Stimulated activated CD4-positive, alpha-beta T cell treated with anti-CD3 and anti-CD28 coated beads, TNF-alpha, amount 100 ng/mL, for 24 hours (primary cell): ENCODE results near the gene LIPC.
A peak's percentile ranks its signal among the peaks of the same experiment; 100 is the strongest.

Source experiments
- DNase-seq, 3 experiments: peaks; one replicate each; pipeline ENCODE4 v3.0.0-alpha.2; 2020; ENCODE audit warnings: low read depth in 3 of 3

The LIPC gene

GRCh38 chr15:58436552-58436951 lies 4.8 kb downstream of the LIPC start:
- no peak for DNase-seq

- no peak for DNase-seq
Measured at GRCh38 chr15:58437531-58438105, 5.8 kb downstream of the LIPC start.

DNA sequence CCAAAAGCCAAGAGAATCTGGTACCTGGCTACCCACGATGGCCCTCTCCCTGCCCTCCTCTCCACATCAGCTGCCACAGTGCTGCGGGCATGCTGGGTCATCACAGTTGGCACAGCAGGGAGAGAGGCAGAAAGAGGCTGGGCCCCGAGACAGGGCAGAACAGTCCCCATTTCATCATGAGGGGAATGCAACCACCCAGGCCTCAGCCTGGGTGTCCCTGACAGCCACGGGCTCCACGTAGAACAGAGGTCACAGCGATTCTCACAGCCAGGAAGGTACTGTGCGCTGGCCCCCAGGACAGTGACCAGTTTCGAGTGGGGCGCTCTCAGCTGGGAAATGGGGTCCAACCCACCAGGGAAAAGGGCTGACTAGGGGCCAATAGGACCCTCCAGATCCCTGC lies 6.3 kb downstream of the LIPC start:
- no peak for DNase-seq

DNA sequence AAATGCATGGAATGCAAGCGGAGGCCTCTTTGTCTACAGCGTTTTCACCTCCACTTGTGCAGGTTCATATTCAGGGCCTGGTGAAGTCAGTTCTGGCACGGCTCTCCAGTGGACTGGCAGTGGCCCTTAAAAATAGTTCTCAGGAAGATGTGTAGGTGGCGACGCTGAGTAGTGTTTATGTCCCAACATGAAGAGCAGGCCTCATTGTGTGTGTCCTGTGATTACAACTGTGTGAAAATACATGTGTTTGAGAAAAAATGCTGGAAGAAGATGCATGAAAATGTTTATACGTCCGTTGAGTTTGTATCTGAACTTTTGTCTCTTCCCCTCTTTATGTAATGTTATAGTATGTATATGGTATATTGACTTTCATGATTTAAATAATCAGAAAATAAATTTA lies 7.2 kb downstream of the LIPC start:
- DNase-seq: no peak

DNA sequence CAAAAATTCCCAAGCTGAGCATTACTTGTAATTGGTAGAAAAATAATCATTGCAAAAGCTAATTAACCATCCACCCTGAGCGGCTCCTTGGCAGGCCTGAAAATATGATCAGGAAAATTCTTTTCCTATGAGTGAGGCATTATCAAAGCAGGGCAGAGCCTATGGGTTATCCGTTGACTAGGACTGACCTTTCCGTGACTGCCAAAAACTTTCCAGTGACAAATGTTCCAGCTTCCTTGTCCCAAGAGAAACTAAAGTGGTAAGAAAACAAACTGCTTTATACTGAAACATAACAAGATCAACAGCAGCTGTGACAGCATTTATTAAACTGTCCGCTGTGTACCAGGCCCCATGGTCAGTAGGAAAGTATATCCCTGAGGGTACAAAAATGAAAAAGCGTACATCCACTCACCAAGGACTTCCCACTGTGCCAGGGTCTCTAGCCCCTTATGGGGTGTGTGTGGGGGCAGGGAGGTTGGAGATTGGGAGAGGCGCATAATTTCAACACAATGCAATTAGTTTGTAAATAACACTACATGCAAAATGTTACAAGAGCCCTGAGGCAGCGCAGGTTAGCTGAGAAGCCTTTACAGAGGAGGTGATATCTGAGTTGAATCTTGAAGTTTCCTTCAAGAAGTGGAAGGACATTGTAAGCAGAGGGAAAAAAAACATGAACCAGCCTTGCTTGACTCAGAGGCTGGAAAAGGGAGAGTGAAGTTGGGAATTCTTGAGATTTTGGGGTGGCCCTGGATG lies 8.5 kb downstream of the LIPC start:
- DNase-seq: no peak

DNA sequence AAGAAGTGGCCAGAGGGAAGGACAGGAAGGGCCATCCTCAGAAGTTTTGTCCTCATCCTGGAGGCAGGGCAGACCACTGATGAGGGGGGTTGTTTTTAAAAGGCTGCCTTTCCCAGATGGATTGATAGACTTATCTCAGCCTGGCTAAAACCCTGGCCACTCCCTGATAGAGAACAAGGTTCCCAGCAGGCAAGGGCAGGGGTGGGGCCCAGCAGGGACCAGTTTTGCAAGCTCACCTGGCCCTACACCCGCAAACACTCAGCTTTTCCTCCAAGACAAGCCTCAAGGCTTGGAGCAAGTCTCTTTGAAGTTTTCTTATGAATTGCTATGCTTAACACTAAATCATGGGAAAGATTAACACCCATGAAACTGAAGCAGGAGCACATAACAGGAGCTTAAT lies 9.1 kb downstream of the LIPC start:
- no peak for DNase-seq

DNA sequence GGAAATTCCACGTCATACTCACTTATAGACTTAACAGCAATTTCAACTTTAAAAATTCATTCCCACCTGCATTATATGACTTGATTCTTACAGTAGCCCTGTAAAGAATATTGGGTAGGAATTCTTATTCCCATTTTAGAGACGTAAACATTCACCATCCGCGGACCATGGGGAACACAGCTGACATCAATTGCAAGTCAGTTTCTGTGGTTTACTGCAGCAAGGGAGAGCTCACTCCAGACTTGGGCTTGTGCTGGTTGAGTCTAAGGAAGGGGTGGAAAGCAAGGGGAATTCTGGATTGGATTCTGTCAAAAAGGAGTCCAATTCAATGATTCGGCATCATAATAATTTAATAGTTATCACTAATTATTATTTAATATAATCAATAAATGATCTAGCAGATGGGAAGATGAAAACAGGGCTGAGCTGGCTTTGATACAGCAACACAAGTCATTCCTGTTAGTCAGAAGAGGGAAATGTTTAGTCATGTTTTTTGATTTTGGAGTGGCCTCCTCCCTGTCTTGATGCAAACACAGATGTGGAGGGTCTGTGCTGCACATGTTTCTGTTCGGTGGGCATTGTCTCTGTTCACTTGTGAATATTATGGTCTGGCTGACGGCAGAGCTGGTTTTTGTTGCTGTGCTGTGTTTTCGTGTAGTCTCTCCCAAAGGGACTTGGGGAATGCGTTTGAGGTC lies 9.7 kb downstream of the LIPC start:
- DNase-seq: no peak

DNA sequence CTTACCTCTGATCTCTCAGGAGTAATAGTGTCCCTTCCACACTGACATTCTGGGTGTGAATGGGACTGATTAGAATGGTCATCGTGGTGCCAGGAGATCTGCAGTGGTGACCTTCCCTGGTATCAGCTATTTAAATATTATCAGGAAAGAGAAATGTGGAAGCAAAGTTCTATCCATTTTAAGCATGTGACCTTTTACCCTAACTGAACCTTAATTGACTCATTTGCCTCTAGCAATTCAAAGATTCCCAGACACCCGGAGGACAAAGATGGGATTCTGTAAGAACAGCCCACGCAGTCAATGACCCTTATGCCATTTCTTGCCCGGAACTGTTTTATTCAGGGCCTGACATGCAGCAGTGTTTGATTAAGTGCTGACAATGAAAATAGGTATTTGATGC lies 10.3 kb downstream of the LIPC start:
- DNase-seq: no peak

GRCh38 chr15:58443308-58443707 lies 11.5 kb downstream of the LIPC start:
- no peak for DNase-seq

DNA sequence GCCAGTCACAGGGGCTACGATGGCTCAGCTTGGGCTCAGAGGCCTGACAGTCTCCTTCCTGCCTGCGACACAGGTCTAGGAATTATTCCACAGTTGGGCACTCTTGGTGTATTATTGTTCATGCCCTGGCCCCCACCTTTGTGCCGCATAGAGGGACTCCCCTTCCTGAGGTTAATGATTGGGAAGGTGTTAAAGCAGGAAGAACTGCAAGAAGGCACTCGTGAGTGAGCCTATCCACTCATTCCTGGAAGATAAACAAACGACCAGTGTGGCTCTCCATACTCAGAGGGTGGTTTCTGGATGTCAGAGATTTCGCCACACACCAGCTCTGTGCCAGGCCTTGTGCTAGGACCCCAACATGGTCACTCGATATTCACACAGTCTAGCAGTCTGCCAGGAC lies 12.3 kb downstream of the LIPC start:
- DNase-seq: no peak

DNA sequence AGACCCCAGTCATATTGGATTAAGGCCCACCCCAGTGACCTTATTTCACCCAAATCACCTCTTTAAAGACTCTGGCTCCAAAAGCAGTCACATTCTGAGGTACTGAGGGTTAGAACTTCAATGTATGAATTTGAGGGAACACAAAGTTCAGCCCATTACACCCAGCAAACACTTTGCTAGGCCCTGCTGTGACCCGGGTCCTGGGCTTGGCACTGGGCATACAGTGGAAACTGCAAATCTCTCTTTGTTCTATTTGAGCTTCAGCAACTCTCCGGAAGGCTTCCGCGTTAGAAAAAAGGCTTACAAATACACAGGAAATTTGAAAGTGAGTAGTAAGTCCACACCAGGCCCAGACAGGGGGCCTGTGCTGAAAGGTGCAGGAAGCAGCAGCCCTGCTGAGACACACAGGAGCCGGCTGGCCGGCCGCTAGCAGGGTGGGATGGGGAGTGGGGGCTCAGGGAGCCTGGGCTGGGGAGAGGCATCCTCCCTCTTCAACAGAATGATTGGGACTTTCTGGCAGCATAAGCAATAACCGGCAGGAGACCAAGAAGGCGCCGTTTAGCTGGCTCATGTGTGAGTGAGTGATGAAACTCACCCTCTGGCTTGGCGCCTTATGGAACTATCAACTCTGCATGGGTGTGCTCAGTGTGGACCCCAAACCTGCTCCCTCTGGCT lies 13.0 kb downstream of the LIPC start:
- no peak for DNase-seq

DNA sequence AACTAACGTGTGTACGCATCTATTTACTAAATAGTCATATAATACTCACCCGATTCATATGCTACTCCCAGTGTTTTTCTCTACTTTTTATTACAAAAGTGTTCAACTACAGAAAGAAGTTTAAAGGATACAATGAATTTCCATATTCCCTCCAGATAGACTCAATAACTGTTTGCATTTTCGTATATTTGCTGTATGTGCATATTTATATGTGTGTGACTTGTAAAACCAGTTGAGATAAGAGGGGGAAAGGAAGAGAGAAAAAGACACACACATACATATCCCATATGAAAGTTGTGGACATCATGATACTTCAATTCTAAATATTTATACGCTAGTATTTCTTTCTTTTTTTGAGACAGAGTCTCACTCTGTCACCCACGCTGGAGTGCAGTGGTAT lies 14.1 kb downstream of the LIPC start:
- DNase-seq: no peak

GRCh38 chr15:58446521-58446920 lies 14.7 kb downstream of the LIPC start:
- no peak for DNase-seq

GRCh38 chr15:58447271-58448010 lies 15.7 kb downstream of the LIPC start:
- DNase-seq: no peak

- no peak for DNase-seq
Measured at GRCh38 chr15:58448331-58448730, 16.5 kb downstream of the LIPC start.

- DNase-seq: no peak
Measured at GRCh38 chr15:58448906-58449305, 17.1 kb downstream of the LIPC start.

- no peak for DNase-seq
Measured at GRCh38 chr15:58451826-58452225, 20.0 kb downstream of the LIPC start.

DNA sequence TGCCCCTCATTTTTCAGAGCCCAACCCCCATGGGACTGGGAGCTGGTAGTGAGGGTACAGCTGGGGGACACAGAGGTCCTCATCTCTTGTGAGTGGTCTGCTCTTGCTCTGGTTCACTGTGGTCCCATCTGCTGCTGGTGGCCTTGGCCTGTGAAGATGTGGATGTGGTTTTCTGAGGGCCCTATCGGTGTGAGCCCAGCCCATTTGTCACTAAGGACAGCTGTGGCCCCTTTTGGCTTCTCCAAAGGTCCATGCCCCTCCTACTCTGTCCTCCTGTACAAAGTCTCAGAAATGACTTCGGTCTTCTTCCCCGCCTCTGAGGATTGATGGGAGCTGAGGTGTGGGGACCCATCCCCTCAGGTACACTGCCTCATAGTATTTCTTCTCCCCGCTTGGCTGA lies 21.0 kb downstream of the LIPC start:
- DNase-seq: no peak

- DNase-seq: peak; percentile 8 to 51 (median 34)
Measured at GRCh38 chr15:58453931-58454793, 22.4 kb downstream of the LIPC start.

GRCh38 chr15:58454950-58455401 lies 23.2 kb downstream of the LIPC start:
- DNase-seq: no peak

- peak in 1 of 3 experiments; percentile 24 for DNase-seq
Measured at GRCh38 chr15:58457466-58457965, 25.7 kb downstream of the LIPC start.
